ENCODE measurements around the gene PCNT.

GRCh38 chr21:46428987-46429710, 105.2 kb downstream of the PCNT start:
- no peak for TF ChIP-seq CTCF (IDR thresholded peaks at IDR 0.05 in 8 of 11, conservative IDR thresholded peaks at IDR 0.05 in 3 of 11)
- TF ChIP-seq POLR2A (IDR thresholded peaks at IDR 0.05) = no peak

Data from spleen (tissue), 7 donors.